H1 (cell line): ENCODE measurements around the gene HSD17B8. TPM values are rescaled to one million over a fixed set of nuclear protein-coding genes. Genes with fewer than 3 reads are reported as not detected.

Source experiments
- CTCF ChIA-PET: fragments of 300-600 bp; sonication (Branson Sonifier 250); formaldehyde crosslinking; loops from one replicate; lab custom pipeline; 2021; ENCODE audit not compliant: partially characterized antibody; lab: Charles Lee
- POLR2A ChIA-PET: fragments of 300-600 bp; sonication (Branson Sonifier 250); formaldehyde crosslinking; loops from one replicate; lab custom pipeline; 2021; ENCODE audit warnings: inconsistent platforms; ENCODE audit not compliant: partially characterized antibody; lab: Charles Lee
- DNase-seq, 2 experiments: peaks; one replicate each; pipeline versions ENCODE4 v3.0.0 to v3.0.0-alpha.2; 2010 to 2022; ENCODE audit warnings: low spot score in 2 of 2, low read depth in 1 of 2, mixed read lengths in 1 of 2
- FAIRE-seq: peaks from 2 replicates; lab custom pipeline; 2011; peaks lifted over from hg19 to GRCh38; lab: Jason Lieb, UNC
- H2AFZ ChIP-seq: 2 replicates; pipeline ENCODE4 v1.8.1; 2012; ENCODE audit warnings: low read length, inconsistent platforms
- H2AK5ac ChIP-seq: 2 replicates; pipeline ENCODE4 v1.6.1; 2013; ENCODE audit warnings: low read depth, low read length
- H2BK120ac ChIP-seq: replicated peaks from 2 replicates; pipeline ENCODE3; 2013; ENCODE audit warnings: low read depth, low read length, inconsistent platforms
- H2BK12ac ChIP-seq: 2 replicates; pipeline ENCODE4 v1.6.1; 2013; ENCODE audit warnings: low read depth, low read length
- H2BK15ac ChIP-seq: 2 replicates; pipeline ENCODE4 v1.6.1; 2013; ENCODE audit warnings: low read length
- H2BK20ac ChIP-seq: 2 replicates; pipeline ENCODE4 v1.6.1; 2013; ENCODE audit warnings: low read length
- H2BK5ac ChIP-seq: 2 replicates; pipeline ENCODE4 v1.6.1; 2013; ENCODE audit warnings: low read depth, low read length
- H3K14ac ChIP-seq: 2 replicates; pipeline ENCODE4 v1.6.1; 2013; ENCODE audit warnings: inconsistent platforms; ENCODE audit not compliant: insufficient read length
- H3K18ac ChIP-seq: 2 replicates; pipeline ENCODE4 v1.6.1; 2013; ENCODE audit warnings: low read length; ENCODE audit errors: extremely low read depth
- H3K23ac ChIP-seq: 2 replicates; pipeline ENCODE4 v1.6.1; 2013; ENCODE audit warnings: inconsistent platforms; ENCODE audit not compliant: insufficient read length
- H3K23me2 ChIP-seq: 2 replicates; pipeline ENCODE4 v1.6.1; 2013; ENCODE audit warnings: low read depth, low read length
- H3K27ac ChIP-seq: 2 replicates; pipeline ENCODE4 v1.6.1; 2011; ENCODE audit warnings: low read depth, low read length, inconsistent platforms
- H3K27me3 ChIP-seq, 4 experiments: replicated peaks in 1 of 4; 1 replicate in 1 of 4; 2 replicates in 3 of 4; pipeline versions ENCODE4 v1.6.1 to v1.8.1; 2011 to 2013; ENCODE audit warnings: low read length in 3 of 4, mild to moderate bottlenecking in 3 of 4, inconsistent platforms in 2 of 4, mixed read lengths in 2 of 4, moderate library complexity in 1 of 4; ENCODE audit not compliant: control insufficient read depth in 3 of 4, insufficient read depth in 3 of 4; ENCODE audit errors: extremely low read depth in 1 of 4
- H3K36me3 ChIP-seq, 4 experiments: 2 replicates each; pipeline versions ENCODE4 v1.6.1 to v1.8.1; 2011 to 2013; ENCODE audit warnings: mild to moderate bottlenecking in 4 of 4, low read length in 3 of 4, moderate library complexity in 2 of 4, control low read depth in 1 of 4, inconsistent platforms in 1 of 4; ENCODE audit not compliant: insufficient read depth in 4 of 4, control insufficient read depth in 2 of 4
- H3K4ac ChIP-seq: replicated peaks from 2 replicates; pipeline ENCODE3; 2013; ENCODE audit warnings: low read length, low read depth, mixed read lengths, inconsistent platforms; ENCODE audit not compliant: insufficient read length
- H3K4me1 ChIP-seq, 4 experiments: replicated peaks in 1 of 4; 1 replicate in 1 of 4; 2 replicates in 3 of 4; pipeline versions ENCODE4 v1.6.1 to v1.8.1; 2011 to 2013; ENCODE audit warnings: low read length in 3 of 4, inconsistent platforms in 2 of 4, mixed read lengths in 1 of 4; ENCODE audit not compliant: insufficient read depth in 4 of 4, control insufficient read depth in 3 of 4
- H3K4me2 ChIP-seq, 2 experiments: 2 replicates each; pipeline versions ENCODE4 v1.6.1 to v1.8.1; 2011 to 2013; ENCODE audit warnings: low read depth in 2 of 2, low read length in 2 of 2, control low read depth in 1 of 2, inconsistent platforms in 1 of 2, mild to moderate bottlenecking in 1 of 2; ENCODE audit not compliant: insufficient read depth in 1 of 2
- H3K4me3 ChIP-seq, 4 experiments: fragments of 200-600, 300-600 bp in 1 of 4; sonication (generic), shearing (Covaris generic), sonication (Bioruptor Twin) in 1 of 4; 2 replicates each; pipeline versions ENCODE4 v1.5.1 to v1.8.1; 2011 to 2016; ENCODE audit warnings: low read length in 4 of 4, low read depth in 3 of 4, control low read depth in 2 of 4, inconsistent platforms in 2 of 4, mild to moderate bottlenecking in 2 of 4, mixed read lengths in 1 of 4, moderate library complexity in 1 of 4; ENCODE audit not compliant: insufficient read depth in 2 of 4; ENCODE audit errors: extremely low read depth in 1 of 4
- H3K56ac ChIP-seq: replicated peaks from 2 replicates; pipeline ENCODE3; 2013; ENCODE audit warnings: low read depth, mild to moderate bottlenecking, mixed read lengths, low read length, inconsistent platforms; ENCODE audit not compliant: insufficient read length
- H3K79me1 ChIP-seq: 2 replicates; pipeline ENCODE4 v1.6.1; 2013; ENCODE audit warnings: low read depth, low read length, control low read depth
- H3K79me2 ChIP-seq, 2 experiments: 2 replicates each; pipeline versions ENCODE4 v1.6.1 to v1.8.1; 2012 to 2013; ENCODE audit warnings: low read length in 2 of 2, mild to moderate bottlenecking in 2 of 2, inconsistent platforms in 1 of 2; ENCODE audit not compliant: insufficient read depth in 2 of 2, control insufficient read depth in 1 of 2
- H3K9ac ChIP-seq, 4 experiments: replicated peaks in 1 of 4; 1 replicate in 1 of 4; 2 replicates in 3 of 4; pipeline versions ENCODE4 v1.6.1 to v1.8.1; 2011 to 2013; ENCODE audit warnings: low read depth in 3 of 4, low read length in 3 of 4, control low read depth in 2 of 4, mild to moderate bottlenecking in 2 of 4, moderate library complexity in 2 of 4, inconsistent platforms in 1 of 4; ENCODE audit errors: extremely low read depth in 1 of 4
- H3K9me3 ChIP-seq, 2 experiments: 2 replicates each; pipeline versions ENCODE4 v1.6.1 to v1.8.1; 2012 to 2013; ENCODE audit warnings: mild to moderate bottlenecking in 2 of 2, moderate library complexity in 2 of 2, control low read depth in 1 of 2, inconsistent platforms in 1 of 2, low read depth in 1 of 2, low read length in 1 of 2, mixed read lengths in 1 of 2; ENCODE audit not compliant: insufficient read depth in 2 of 2
- H4K20me1 ChIP-seq, 2 experiments: replicated peaks in 1 of 2; 2 replicates each; pipeline versions ENCODE3 to v1.8.1; 2011 to 2013; ENCODE audit warnings: inconsistent platforms in 2 of 2, low read length in 2 of 2, mild to moderate bottlenecking in 1 of 2; ENCODE audit not compliant: insufficient read depth in 2 of 2, control insufficient read depth in 1 of 2
- H4K5ac ChIP-seq: 2 replicates; pipeline ENCODE4 v1.6.1; 2013; ENCODE audit warnings: low read length, low read depth, mixed read lengths, inconsistent platforms; ENCODE audit not compliant: insufficient read length
- H4K8ac ChIP-seq: 2 replicates; pipeline ENCODE4 v1.8.0; 2013; ENCODE audit warnings: mild to moderate bottlenecking, moderate library complexity, low read length, inconsistent platforms; ENCODE audit not compliant: insufficient read depth; ENCODE audit errors: extremely low read depth
- H4K91ac ChIP-seq: replicated peaks from 2 replicates; pipeline ENCODE3; 2013; ENCODE audit warnings: low read length, mixed read lengths, inconsistent platforms; ENCODE audit not compliant: insufficient read length
- BCL11A ChIP-seq, 2 experiments: IDR thresholded peaks; one replicate each; pipeline ENCODE4 v1.6.1; 2011; ENCODE audit warnings: low read depth in 2 of 2, low read length in 2 of 2, mild to moderate bottlenecking in 2 of 2
- CREB1 ChIP-seq: IDR thresholded peaks from 2 replicates; pipeline ENCODE4 v1.6.1; 2012; ENCODE audit warnings: inconsistent platforms
- EZH2 ChIP-seq: fragments of 200-600 bp; sonication (generic); IDR thresholded peaks from 2 replicates; pipeline ENCODE4 v1.7.1; 2012; ENCODE audit warnings: low read depth, mild to moderate bottlenecking, moderate library complexity, low read length, inconsistent platforms; ENCODE audit not compliant: severe bottlenecking
- KDM1A ChIP-seq: fragments of 200-600, 300-600 bp; sonication (generic); IDR thresholded peaks from 2 replicates; pipeline ENCODE4 v1.7.1; 2016; ENCODE audit warnings: mild to moderate bottlenecking, low read length, borderline replicate concordance
- KDM4A ChIP-seq: IDR thresholded peaks from one replicate; pipeline ENCODE4 v1.7.1; 2012; ENCODE audit warnings: low read depth, mild to moderate bottlenecking, moderate library complexity, low read length, inconsistent platforms; ENCODE audit not compliant: severe bottlenecking
- POLR2AphosphoS5 ChIP-seq: IDR thresholded peaks from 2 replicates; pipeline ENCODE4 v1.6.1; 2011; ENCODE audit warnings: low read depth, low read length
- SIX5 ChIP-seq: IDR thresholded peaks from 2 replicates; pipeline ENCODE4 v1.6.1; 2011; ENCODE audit warnings: mild to moderate bottlenecking, low read depth, low read length
- TBP ChIP-seq: IDR thresholded peaks from 2 replicates; pipeline ENCODE4 v1.6.1; 2011; ENCODE audit warnings: low read depth, low read length, improper control_type of control experiment
- WGBS, 2 experiments: shearing (Covaris generic) in 1 of 2; methylation state at CpG; one replicate each; pipeline versions ENCODE4 v1.1.6 to v1.1.7; 2013 to 2015; ENCODE audit warnings: low lambda C conversion rate in 2 of 2, mixed read lengths in 2 of 2, inconsistent platforms in 1 of 2, low coverage in 1 of 2, missing lambda C conversion rate in 1 of 2; ENCODE audit not compliant: insufficient replicate concordance in 2 of 2, insufficient coverage in 1 of 2, insufficient read length in 1 of 2; ENCODE audit errors: extremely low coverage in 1 of 2, missing lambda C conversion rate in 1 of 2; 5-methylcytosine and 5-hydroxymethylcytosine counted together
- polyA plus RNA-seq, 7 experiments: library from polyadenylated mRNA; depleted of rRNA in 3 of 7; stranded (reverse) in 5 of 7; unstranded in 2 of 7; fragments of >200 nt in 5 of 7; fragments of 200-250 nt in 2 of 7; gene quantifications; 1 replicate in 5 of 7; 2 replicates in 1 of 7; 4 replicates in 1 of 7; pipeline versions ENCODE4 v1.2.1 to v1.2.3, GENCODE V29; 2011 to 2013; ENCODE audit warnings: missing spikeins in 2 of 7, mixed read lengths in 2 of 7
- total RNA-seq: library from RNA; stranded (reverse); fragmentation: NEBNext Ultra II Directional; extraction: Animal tissue kit (Norgen Biotek cat#: 25700); gene quantifications from 2 replicates; pipeline ENCODE4 v1.2.1, GENCODE V29; 2021
- TF ChIP-seq, protein P1 (sequence below): IDR thresholded peaks from 2 replicates; pipeline ENCODE4 v1.6.1; 2012; ENCODE audit warnings: inconsistent platforms

The HSD17B8 gene
- total and polyA plus RNA-seq, 2 of the 8 experiments (the other 6 are each of a cell fraction or from before 2014, with no cell fraction given) = 3.3 to 17.1 TPM

DNA sequence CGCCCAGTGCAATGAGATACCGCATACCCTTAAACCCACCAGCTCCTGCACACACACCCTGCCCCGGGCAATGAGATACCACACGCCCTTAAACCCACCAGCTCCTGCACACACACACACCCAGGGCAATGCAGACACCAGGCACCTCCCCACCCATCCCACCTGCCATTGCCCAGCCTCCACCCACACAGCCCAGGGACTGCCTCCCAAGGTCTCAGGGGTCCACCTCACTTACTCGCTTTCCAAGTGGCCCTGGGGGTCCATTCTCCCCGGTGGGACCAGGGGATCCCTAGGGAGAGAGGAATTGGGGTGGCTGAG lies 36.2 kb upstream of the HSD17B8 start:
- no peak overlapping the region for H3K27ac ChIP-seq
- H3K4me2 ChIP-seq = no peak overlapping the region
- no peak overlapping the region for H2BK120ac ChIP-seq
- H2BK20ac ChIP-seq = no peak overlapping the region
- H3K4ac ChIP-seq = no peak overlapping the region
- no peak overlapping the region for H4K5ac ChIP-seq
- no peak overlapping the region for H2AK5ac ChIP-seq
- TF ChIP-seq, protein P1, sequence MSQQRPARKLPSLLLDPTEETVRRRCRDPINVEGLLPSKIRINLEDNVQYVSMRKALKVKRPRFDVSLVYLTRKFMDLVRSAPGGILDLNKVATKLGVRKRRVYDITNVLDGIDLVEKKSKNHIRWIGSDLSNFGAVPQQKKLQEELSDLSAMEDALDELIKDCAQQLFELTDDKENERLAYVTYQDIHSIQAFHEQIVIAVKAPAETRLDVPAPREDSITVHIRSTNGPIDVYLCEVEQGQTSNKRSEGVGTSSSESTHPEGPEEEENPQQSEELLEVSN = no peak
- TF ChIP-seq TBP (no peak), SIX5 (no peak), POLR2AphosphoS5 (no peak), CREB1 (no peak), KDM1A (no peak), KDM4A (no peak), EZH2 (no peak), BCL11A (IDR thresholded peaks at IDR 0.05; ENCODE audit: low read depth in 2 of 2, low read length in 2 of 2) (no peak)
- no peaks in the 10 kb centered on the region for H3K36me3 ChIP-seq
- DNase-seq (no peak), FAIRE-seq (no peak)
- no peak overlapping the region for H3K18ac ChIP-seq
- no peaks in the 10 kb centered on the region for H3K79me2 ChIP-seq
- no peak overlapping the region for H3K56ac ChIP-seq
- no peak overlapping the region for H3K9ac ChIP-seq
- 79% methylated on average over 6 of the region's 6 CpGs; no CpG with 5 or more reads in 1 of the 2 experiments for WGBS, 2 experiments
- no peak overlapping the region for H4K8ac ChIP-seq
- no peaks in the 10 kb centered on the region for H3K23me2 ChIP-seq
- no peaks in the 10 kb centered on the region for H3K27me3 ChIP-seq
- 0 out of 2 replicates have a peak overlapping the region, but pooled peaks have one; percentile 35 for H2BK5ac ChIP-seq
- no peak overlapping the region for H4K91ac ChIP-seq
- H3K4me1 ChIP-seq = no peaks in the 10 kb centered on the region; a peak in 2 of 7 replicates
- no peaks in the 10 kb centered on the region for H3K79me1 ChIP-seq
- H3K4me3 ChIP-seq = no peak overlapping the region
- H2AFZ ChIP-seq = no peak overlapping the region
- H2BK12ac ChIP-seq = no peak overlapping the region
- no peaks in the 10 kb centered on the region for H4K20me1 ChIP-seq
- ChIA-PET CTCF (interaction anchor here (0.7 to 1.2 kb wide), 4 partner anchors 19 to 79 kb away, joined by 3 read pairs; no protein-coding TSS in a partner anchor), POLR2A (interaction anchor here (0.7 kb wide), 1 partner anchor 19 kb away, joined by 3 read pairs; no protein-coding TSS in a partner anchor)
- no peaks in the 10 kb centered on the region for H3K9me3 ChIP-seq
- H2BK15ac ChIP-seq = no peak overlapping the region
- H3K14ac ChIP-seq = no peak overlapping the region
- no peak overlapping the region for H3K23ac ChIP-seq
